HepG2 (cell line): ENCODE measurements around the gene GLB1L. TPM values are rescaled to one million over a fixed set of nuclear protein-coding genes. Genes with fewer than 3 reads are reported as not detected.

ENCODE experiments used
- ARID5B ChIP-seq: IDR thresholded peaks from 2 replicates; pipeline ENCODE4 v1.4.0; 2020; ENCODE audit warnings: mild to moderate bottlenecking, missing genetic modification reagents
- DBP ChIP-seq: sonication (generic); formaldehyde crosslinking; IDR thresholded peaks from 2 replicates; pipeline ENCODE4 v1.4.0; 2020; ENCODE audit warnings: missing genetic modification reagents; ENCODE audit errors: not compliant biosample characterization
- DMAP1 ChIP-seq: IDR thresholded peaks from 2 replicates; pipeline ENCODE4 v1.6.1; 2016
- ELK4 ChIP-seq: sonication (generic); formaldehyde crosslinking; IDR thresholded peaks from 2 replicates; pipeline ENCODE4 v1.9.0; 2021; ENCODE audit warnings: missing genetic modification reagents, borderline replicate concordance
- FOXO4 ChIP-seq: sonication (generic); formaldehyde crosslinking; conservative IDR thresholded peaks from 2 replicates; pipeline ENCODE4 v1.8.1; 2023; ENCODE audit warnings: missing genetic modification reagents
- HMG20B ChIP-seq: conservative IDR thresholded peaks from 2 replicates; pipeline ENCODE4 v1.6.1; 2016; ENCODE audit warnings: missing genetic modification reagents, missing compliant biosample characterization
- MIXL1 ChIP-seq: IDR thresholded peaks from 2 replicates; pipeline ENCODE4 v1.6.1; 2016
- NBN ChIP-seq: fragments of 450-650 bp; conservative IDR thresholded peaks from 2 replicates; pipeline ENCODE4 v1.6.1; 2017
- PCBP2 ChIP-seq: fragments of 200-400 bp; formaldehyde crosslinking; optimal IDR thresholded peaks from 2 replicates; pipeline ENCODE3; 2018; ENCODE audit warnings: low read length, low read depth; ENCODE audit not compliant: poor library complexity, severe bottlenecking
- REL ChIP-seq: sonication (generic); formaldehyde crosslinking; conservative IDR thresholded peaks from 2 replicates; pipeline ENCODE4 v1.8.0; 2022; ENCODE audit warnings: mild to moderate bottlenecking, missing genetic modification reagents, moderate library complexity
- STAT6 ChIP-seq: sonication (generic); formaldehyde crosslinking; IDR thresholded peaks from 2 replicates; pipeline ENCODE4 v1.4.0; 2020; ENCODE audit warnings: missing genetic modification reagents, mild to moderate bottlenecking, borderline replicate concordance
- TAF1 ChIP-seq: sonication (generic); formaldehyde crosslinking; IDR thresholded peaks from 2 replicates; pipeline ENCODE4 v1.4.0; 2020; ENCODE audit warnings: missing genetic modification reagents
- TARDBP ChIP-seq: sonication (generic); formaldehyde crosslinking; IDR thresholded peaks from 2 replicates; pipeline ENCODE4 v1.8.0; 2022; ENCODE audit warnings: mild to moderate bottlenecking, missing genetic modification reagents
- THAP9 ChIP-seq: sonication (generic); formaldehyde crosslinking; IDR thresholded peaks from 2 replicates; pipeline ENCODE4; 2020; ENCODE audit warnings: missing genetic modification reagents, mild to moderate bottlenecking, borderline replicate concordance
- ZNF451 ChIP-seq: sonication (generic); formaldehyde crosslinking; IDR thresholded peaks from 2 replicates; pipeline ENCODE4 v1.5.0; 2020; ENCODE audit warnings: mild to moderate bottlenecking, missing genetic modification reagents
- ZNF549 ChIP-seq: sonication (generic); formaldehyde crosslinking; IDR thresholded peaks from 2 replicates; pipeline ENCODE4 v1.5.0; 2020; ENCODE audit warnings: missing genetic modification reagents
- polyA plus RNA-seq, 8 experiments: library from polyadenylated mRNA; depleted of rRNA in 3 of 8; stranded (reverse) in 7 of 8; unstranded in 1 of 8; fragments of >200 nt; fragmentation: Illumina TruSeq in 4 of 8; extraction: Trizol in 4 of 8; gene quantifications; 2 replicates each; pipeline versions ENCODE4 v1.2.1 to v1.2.3, GENCODE V29; 2011 to 2016; ENCODE audit warnings: low read depth in 4 of 8, missing spikeins in 1 of 8, mixed read lengths in 1 of 8; ENCODE audit not compliant: insufficient read depth in 1 of 8
- total RNA-seq, 5 experiments: library from RNA; depleted of rRNA; stranded (reverse); fragments of >200 nt; fragmentation: Illumina TruSeq; extraction: Trizol; gene quantifications; 2 replicates each; pipeline ENCODE4 v1.2.3, GENCODE V29; 2016; ENCODE audit warnings: low read depth in 1 of 5

The GLB1L gene
- total and polyA plus RNA-seq, 2 of the 13 experiments (the other 11 are each of a cell fraction or from before 2014, with no cell fraction given) = 6.8 to 7.3 TPM

DNA sequence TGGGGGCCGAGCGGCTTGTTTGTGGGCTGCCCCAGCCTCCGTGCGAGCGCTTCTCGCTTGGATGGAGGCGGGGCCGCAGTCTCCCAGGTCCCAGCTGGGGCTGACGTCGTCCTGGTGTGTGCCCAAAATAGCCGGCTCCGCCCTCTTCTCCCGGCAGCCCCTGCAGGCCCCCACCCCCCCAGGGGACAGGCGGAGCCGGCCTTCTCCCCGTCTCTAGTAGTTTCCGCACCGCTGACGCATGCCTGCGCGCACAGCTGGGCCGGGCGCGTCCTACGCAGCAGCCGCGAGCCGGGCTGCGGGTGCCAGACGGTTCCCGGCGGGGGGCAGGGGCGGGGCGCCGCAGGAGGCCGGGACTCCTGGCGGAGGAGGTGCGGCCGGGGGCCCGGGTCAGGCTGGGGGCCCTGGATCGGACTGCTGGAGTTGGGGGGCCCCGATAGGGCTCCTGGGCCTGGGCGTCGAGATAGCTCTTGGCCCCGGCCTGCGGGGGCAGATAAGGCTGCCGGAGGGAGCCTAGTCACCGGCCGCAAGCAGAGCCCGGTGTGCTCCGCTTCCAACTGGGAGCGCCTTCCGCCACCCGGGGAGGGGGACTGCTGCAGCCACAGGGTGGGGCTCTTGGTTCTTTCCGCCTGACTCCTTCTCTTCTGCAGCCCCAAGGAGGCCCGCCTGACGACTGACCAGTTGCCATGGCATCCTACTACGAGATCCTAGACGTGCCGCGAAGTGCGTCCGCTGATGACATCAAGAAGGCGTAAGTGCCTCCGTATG, 34.1 kb upstream of the GLB1L start, which contains the start of gene DNAJB2 (continued):
- TF ChIP-seq THAP9 (CRISPR knock-in tag) = no peak
- no peak for TF ChIP-seq ZNF549 (CRISPR knock-in tag)
- 0 out of 2 replicates have a peak, but pooled peaks have one; percentile 26 for TF ChIP-seq HMG20B
- TF ChIP-seq FOXO4 (CRISPR knock-in tag) = no peak
- TF ChIP-seq ZNF451 (CRISPR knock-in tag) = peak; percentile 71; the same call in 1 of the 2 replicates
- no peak; the same call in 1 of the 2 replicates for TF ChIP-seq DMAP1
- no peak for TF ChIP-seq STAT6 (CRISPR knock-in tag)
- TF ChIP-seq NBN = no peak
- no peak for TF ChIP-seq ELK4 (CRISPR knock-in tag)
- TF ChIP-seq REL (CRISPR knock-in tag) = peak; percentile 89; the same call in 1 of the 2 replicates
- no peak; the same call in 1 of the 2 replicates for TF ChIP-seq TARDBP (CRISPR knock-in tag)
- TF ChIP-seq DBP (CRISPR knock-in tag) = no peak
- no peak for TF ChIP-seq PCBP2
- peak; percentile 70 for TF ChIP-seq ARID5B (CRISPR knock-in tag)
- TF ChIP-seq MIXL1 (CRISPR knock-in tag) = peak; percentile 71; the same call in 1 of the 2 replicates
- TF ChIP-seq TAF1 (CRISPR knock-in tag) = peak; percentile 79
